Cerebellar nuclear complex (tissue), 1 donor: ENCODE data around the gene EDN1.
"Not testable (repeated sequence)": the region's sequence is repeated elsewhere in the genome, so short reads cannot be mapped to it uniquely, and the experiment has no call there.

Experiments used
- DNase-seq, 2 experiments: peaks; one replicate each; lab custom pipeline; 2025; lab: John Stamatoyannopoulos, UW

The EDN1 gene

GRCh38 chr6:12294851-12295536 is 4.8 kb downstream of the EDN1 start:
- DNase-seq, result no peak

GRCh38 chr6:12295558-12296254 is 5.5 kb downstream of the EDN1 start:
- DNase-seq, result no peak

GRCh38 chr6:12296255-12296573 is 6.1 kb downstream of the EDN1 start:
- no peak for DNase-seq

GRCh38 chr6:12296604-12297003 is 6.4 kb downstream of the EDN1 start:
- DNase-seq, result no peak

GRCh38 chr6:12297363-12298016 is 7.3 kb downstream of the EDN1 start:
- DNase-seq, result no peak

GRCh38 chr6:12298017-12298978 is 8.1 kb downstream of the EDN1 start:
- DNase-seq, result no peak

- DNase-seq, result no peak
These were observed 8.8 kb downstream of the EDN1 start for GRCh38 chr6:12298995-12299394.

- DNase-seq, result no peak
These were observed 10.9 kb downstream of the EDN1 start for GRCh38 chr6:12301018-12301417.

- no peak for DNase-seq
These were observed 14.3 kb downstream of the EDN1 start for GRCh38 chr6:12304487-12304886.

- no peak for DNase-seq
These were observed 18.9 kb downstream of the EDN1 start for GRCh38 chr6:12309070-12309469.

- no peak for DNase-seq
These were observed 20.9 kb downstream of the EDN1 start for GRCh38 chr6:12311106-12311505.

- no peak for DNase-seq
These were observed 22.6 kb downstream of the EDN1 start for GRCh38 chr6:12312736-12313135.

GRCh38 chr6:12313306-12313991 is 23.3 kb downstream of the EDN1 start:
- DNase-seq, result no peak

GRCh38 chr6:12313992-12314589 is 23.9 kb downstream of the EDN1 start:
- no peak for DNase-seq

GRCh38 chr6:12314751-12315150 is 24.6 kb downstream of the EDN1 start:
- no peak for DNase-seq

GRCh38 chr6:12315292-12316081 is 25.3 kb downstream of the EDN1 start:
- DNase-seq, result no peak

GRCh38 chr6:12318749-12319148 is 28.6 kb downstream of the EDN1 start:
- DNase-seq, result no peak

- not testable (repeated sequence) for DNase-seq
These were observed 29.9 kb downstream of the EDN1 start for GRCh38 chr6:12320074-12320473.

GRCh38 chr6:12324099-12324498 is 33.9 kb downstream of the EDN1 start:
- no peak for DNase-seq

- no peak for DNase-seq
These were observed 34.6 kb downstream of the EDN1 start for GRCh38 chr6:12324748-12325147.
